ENCODE data around the gene ARHGAP15. TPM values are rescaled to one million over a fixed set of nuclear protein-coding genes. Genes with fewer than 3 reads are reported as not detected.

Gene ARHGAP15
- polyA plus RNA-seq, 6 donors from 2014 or later, result 183 to 264 (median 210) TPM

DNA sequence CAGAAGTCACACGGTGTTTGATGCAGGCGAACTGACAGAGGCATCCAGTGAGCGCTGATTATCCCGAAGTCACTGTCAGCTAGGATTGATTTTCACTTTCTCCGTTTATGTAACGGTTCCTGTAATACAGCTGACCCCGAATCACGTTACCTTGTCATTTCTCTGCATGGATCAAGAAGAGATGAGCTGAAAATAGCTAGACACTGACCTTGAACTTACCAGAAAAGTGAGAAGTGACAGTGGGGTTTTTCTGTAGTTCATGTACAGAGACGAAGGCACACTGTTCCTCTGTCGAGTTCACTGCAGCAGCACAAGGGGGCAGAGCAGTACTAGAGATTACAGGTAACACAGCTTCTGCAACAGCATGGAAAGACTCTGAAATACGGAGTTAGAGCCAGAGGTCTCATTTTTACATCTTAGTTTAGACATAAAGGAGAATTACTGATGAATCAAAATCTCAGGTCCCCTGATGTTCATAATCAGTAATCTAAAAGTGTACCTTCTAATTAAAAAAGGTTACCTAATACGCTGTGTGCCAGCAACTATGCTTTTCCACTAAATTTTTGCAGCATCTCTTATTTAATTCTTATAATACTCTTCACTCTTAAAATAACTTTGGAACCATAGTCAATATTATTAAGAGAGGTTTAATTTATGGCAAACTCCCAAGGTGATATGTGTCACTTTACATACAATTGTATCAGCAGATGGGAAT is 33.1 kb downstream of the ARHGAP15 start:
- no peaks in the 10 kb centered on the region for H3K9me3 Mint-ChIP-seq

DNA sequence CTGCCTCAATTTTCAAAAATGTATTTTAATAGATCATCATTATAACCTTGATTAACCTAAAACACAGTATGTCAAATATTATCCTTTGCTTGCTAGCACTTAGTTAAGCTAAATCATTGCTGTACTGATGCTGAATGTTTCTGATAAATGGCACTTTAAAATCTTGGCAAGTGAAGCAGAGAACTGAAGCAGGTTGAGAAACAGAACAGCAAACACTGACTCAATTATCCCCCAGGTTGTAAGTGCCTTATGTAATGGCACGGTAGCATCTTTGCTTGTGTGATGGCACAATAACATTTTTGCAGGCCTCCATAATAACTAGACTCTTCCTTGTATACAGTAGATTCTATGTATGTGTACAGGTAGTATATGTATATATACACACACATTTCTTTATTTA is 33.8 kb downstream of the ARHGAP15 start:
- peak overlapping the region in 1 of 6 donors; percentile 2 for H3K27ac Mint-ChIP-seq

More for the DNA sequence above, 33.1 kb downstream of the ARHGAP15 start:
- peaks cover 42 to 79% (median 73%) of the 10 kb centered on the region in 3 donors for H3K4me1 Mint-ChIP-seq
- peaks cover 13 to 16% of the 10 kb centered on the region in 2 donors for H3K36me3 Mint-ChIP-seq
- H3K27me3 Mint-ChIP-seq, result no peaks in the 10 kb centered on the region
- ATAC-seq (ENCODE audit: low read depth in 2 of 2), result peak; percentile 87 to 95
- H3K4me3 Mint-ChIP-seq, result peak overlapping the region in 2 of 8 donors; percentile 4 to 12
- peak; percentile 47 for DNase-seq
- peak overlapping the region in 5 of 6 donors; percentile 0 to 87 (median 67) for H3K27ac Mint-ChIP-seq

GRCh38 chr2:143163499-143163898 is 34.3 kb downstream of the ARHGAP15 start:
- Mint-ChIP-seq H3K4me3 (no peak overlapping the region), H3K9me3 (no peaks in the 10 kb centered on the region), H3K27me3 (no peaks in the 10 kb centered on the region)

More for the DNA sequence above, 33.8 kb downstream of the ARHGAP15 start:
- Mint-ChIP-seq H3K4me3 (no peak overlapping the region), H3K4me1 (peaks cover 41 to 76% (median 71%) of the 10 kb centered on the region in 3 donors), H3K36me3 (peaks cover 16% of the 10 kb centered on the region in 2 donors), H3K27me3 (no peaks in the 10 kb centered on the region), H3K9me3 (no peaks in the 10 kb centered on the region)
- no peak for DNase-seq
- ATAC-seq (ENCODE audit: low read depth in 2 of 2), result no peak

DNA sequence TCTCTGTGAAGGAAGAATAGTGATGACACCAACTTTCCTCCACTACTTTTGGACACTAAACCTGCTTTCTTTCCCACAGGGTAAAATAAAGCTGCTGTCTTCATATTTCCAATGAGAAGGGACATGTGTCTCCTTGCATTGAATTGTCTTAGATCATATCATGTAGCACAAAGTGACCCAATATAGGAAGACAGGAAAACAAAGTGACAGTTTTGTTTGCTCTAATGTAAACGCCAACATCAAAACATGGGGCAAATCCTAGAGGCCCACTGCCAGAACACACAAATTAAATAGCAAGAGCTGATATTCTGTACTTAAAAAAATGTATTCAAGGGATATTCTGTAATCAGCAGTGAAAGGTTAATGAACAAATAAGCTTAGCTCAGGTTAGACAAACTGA is 36.1 kb downstream of the ARHGAP15 start:
- ATAC-seq (ENCODE audit: low read depth in 2 of 2), result no peak
- no peak for DNase-seq
- Mint-ChIP-seq H3K27me3 (no peaks in the 10 kb centered on the region), H3K36me3 (peaks cover 16% of the 10 kb centered on the region in 2 donors), H3K27ac (peak overlapping the region in 4 of 6 donors; percentile 9 to 73 (median 32)), H3K9me3 (no peaks in the 10 kb centered on the region), H3K4me1 (peaks cover 33 to 71% (median 66%) of the 10 kb centered on the region in 3 donors), H3K4me3 (no peak overlapping the region)

More at GRCh38 chr2:143163499-143163898, 34.3 kb downstream of the ARHGAP15 start:
- peaks cover 38 to 76% (median 66%) of the 10 kb centered on the region in 3 donors for H3K4me1 Mint-ChIP-seq
- no peak for DNase-seq
- H3K27ac Mint-ChIP-seq, result peak overlapping the region in 4 of 6 donors; percentile 5 to 72 (median 36)
- ATAC-seq (ENCODE audit: low read depth in 2 of 2), result no peak
- peaks cover 16% of the 10 kb centered on the region in 2 donors for H3K36me3 Mint-ChIP-seq

- Mint-ChIP-seq H3K9me3 (no peaks in the 10 kb centered on the region), H3K4me3 (no peak overlapping the region), H3K27me3 (no peaks in the 10 kb centered on the region), H3K27ac (no peak overlapping the region), H3K4me1 (peaks cover 32 to 66% (median 62%) of the 10 kb centered on the region in 3 donors), H3K36me3 (peaks cover 17 to 20% of the 10 kb centered on the region in 2 donors)
- DNase-seq, result no peak
- ATAC-seq (ENCODE audit: low read depth in 2 of 2), result no peak
These were observed 39.9 kb downstream of the ARHGAP15 start for GRCh38 chr2:143169105-143169504.

- Mint-ChIP-seq H3K9me3 (no peaks in the 10 kb centered on the region), H3K27ac (peak overlapping the region; percentile 0 to 73 (median 22)), H3K27me3 (no peaks in the 10 kb centered on the region), H3K4me1 (peaks cover 41 to 68% (median 60%) of the 10 kb centered on the region in 3 donors), H3K4me3 (no peak overlapping the region), H3K36me3 (peaks cover 10 to 12% of the 10 kb centered on the region in 2 donors)
- DNase-seq (no peak), ATAC-seq (ENCODE audit: low read depth in 2 of 2) (no peak)
These were observed 42.6 kb downstream of the ARHGAP15 start for GRCh38 chr2:143171817-143172216.

DNA sequence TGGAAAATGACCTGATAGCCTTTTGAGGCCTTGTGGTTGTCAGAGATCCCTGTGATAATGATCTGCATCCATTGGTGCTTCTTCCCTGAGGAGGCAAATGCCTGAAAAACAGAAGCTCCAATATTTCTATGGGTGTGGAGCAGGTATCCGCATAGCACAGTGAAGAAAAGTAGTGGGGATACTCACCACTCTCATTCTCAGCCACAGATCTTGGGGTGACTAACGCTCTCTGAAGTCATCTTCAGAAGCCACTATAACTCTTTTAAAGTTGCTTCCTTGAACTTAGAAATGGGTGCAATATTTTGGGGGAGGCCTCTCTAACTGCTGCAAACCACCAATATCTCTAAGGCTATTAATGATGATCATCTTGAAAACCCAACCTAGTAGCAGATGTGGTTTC is 46.2 kb downstream of the ARHGAP15 start:
- H3K36me3 Mint-ChIP-seq, result peaks cover 10% of the 10 kb centered on the region in 2 donors
- H3K4me3 Mint-ChIP-seq, result peak overlapping the region in 1 of 8 donors; percentile 8
- DNase-seq (no peak), ATAC-seq (ENCODE audit: low read depth in 2 of 2) (no peak)
- no peaks in the 10 kb centered on the region for H3K27me3 Mint-ChIP-seq
- peaks cover 0 to 3% (median 0%) of the 10 kb centered on the region in 7 donors for H3K9me3 Mint-ChIP-seq
- peaks cover 39 to 64% (median 60%) of the 10 kb centered on the region in 3 donors for H3K4me1 Mint-ChIP-seq
- H3K27ac Mint-ChIP-seq, result peak overlapping the region; percentile 18 to 93 (median 88)

DNA sequence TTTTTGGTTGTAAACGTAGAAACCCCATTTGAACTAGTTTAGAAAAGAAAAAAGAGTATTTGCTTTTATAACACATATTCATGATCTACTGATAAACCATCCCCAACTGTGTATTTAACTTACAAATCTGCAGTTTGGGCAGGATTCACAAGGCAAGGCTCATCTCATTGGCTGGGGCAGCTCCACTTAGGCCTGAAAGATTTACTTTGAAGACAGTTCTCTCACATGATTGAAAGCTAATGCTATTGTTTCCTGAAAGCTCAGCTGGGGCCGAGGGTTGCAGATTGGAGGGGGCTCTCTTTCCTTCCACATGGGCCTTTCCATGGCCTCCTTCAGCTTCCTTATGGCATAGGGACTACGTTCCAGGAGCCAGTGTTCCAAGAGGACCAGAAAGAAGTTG is 47.4 kb downstream of the ARHGAP15 start:
- ATAC-seq (ENCODE audit: low read depth in 2 of 2) (peak in 1 of 2 donors; percentile 23), DNase-seq (no peak)
- H3K4me3 Mint-ChIP-seq, result peak overlapping the region in 7 of 8 donors; percentile 3 to 93 (median 81)
- H3K4me1 Mint-ChIP-seq, result peaks cover 33 to 54% (median 52%) of the 10 kb centered on the region in 3 donors
- H3K36me3 Mint-ChIP-seq, result peaks cover 10 to 13% of the 10 kb centered on the region in 2 donors
- peaks cover 0 to 9% (median 0%) of the 10 kb centered on the region in 7 donors for H3K9me3 Mint-ChIP-seq
- peak overlapping the region; percentile 47 to 98 (median 96) for H3K27ac Mint-ChIP-seq
- no peaks in the 10 kb centered on the region for H3K27me3 Mint-ChIP-seq

DNA sequence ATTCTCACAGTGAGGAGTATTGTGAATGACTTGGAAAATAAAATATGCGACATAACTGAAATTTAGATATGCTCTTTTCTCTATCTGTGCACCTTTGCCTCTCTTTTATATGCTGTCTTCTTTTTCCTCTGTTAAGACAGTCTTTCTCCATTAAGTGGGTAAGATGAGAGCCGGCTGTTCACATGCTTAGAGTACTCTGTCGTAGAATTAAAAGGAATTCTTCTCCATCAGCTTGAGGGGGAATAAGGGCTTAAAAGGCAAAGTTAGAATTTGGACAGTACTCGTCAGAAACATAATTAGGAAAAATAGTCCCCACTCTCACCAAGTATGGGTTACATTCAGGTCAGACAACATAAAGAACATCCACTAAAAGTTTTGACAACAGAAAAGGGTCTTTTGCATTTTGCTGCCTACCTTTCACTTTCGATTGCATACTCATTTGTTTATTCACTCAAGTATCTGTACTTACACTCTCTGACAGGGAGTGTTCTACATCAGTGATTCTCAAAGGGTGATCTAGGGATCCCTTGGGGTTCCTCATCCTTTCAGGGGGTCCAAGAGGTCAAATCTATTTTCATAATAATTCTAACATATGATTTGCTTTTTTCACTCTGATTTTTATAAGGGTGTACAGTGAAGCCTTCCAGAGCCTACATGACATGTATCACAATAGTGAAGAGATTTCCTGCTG is 48.0 kb downstream of the ARHGAP15 start:
- DNase-seq, result peak; percentile 57

DNA sequence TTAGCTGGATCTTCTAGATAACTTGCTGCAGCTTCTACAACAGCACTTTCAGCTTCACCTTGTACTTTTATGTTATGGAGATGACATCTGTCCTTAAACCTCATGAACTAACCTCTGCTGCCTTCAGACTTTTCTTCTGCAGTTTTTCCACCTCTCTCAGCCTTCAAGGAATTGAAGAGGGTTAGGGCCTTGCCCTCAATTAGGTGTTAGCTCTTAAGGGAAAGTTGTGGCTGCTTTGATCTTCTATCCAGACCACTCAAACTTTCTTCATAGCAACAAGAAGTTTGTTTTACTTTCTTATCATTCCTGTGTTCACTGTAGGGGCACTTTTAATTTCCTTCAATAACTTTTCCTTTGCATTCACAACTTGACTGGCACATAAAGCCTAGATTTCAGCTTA is 52.3 kb downstream of the ARHGAP15 start:
- peak overlapping the region in 1 of 8 donors; percentile 1 for H3K4me3 Mint-ChIP-seq
- H3K9me3 Mint-ChIP-seq, result peaks cover 0 to 10% (median 0%) of the 10 kb centered on the region in 7 donors
- H3K27me3 Mint-ChIP-seq, result no peaks in the 10 kb centered on the region
- H3K36me3 Mint-ChIP-seq, result peaks cover 0 to 12% of the 10 kb centered on the region in 2 donors
- no peak overlapping the region for H3K27ac Mint-ChIP-seq
- ATAC-seq (ENCODE audit: low read depth in 2 of 2) (no peak), DNase-seq (no peak)
- H3K4me1 Mint-ChIP-seq, result peaks cover 43 to 70% (median 61%) of the 10 kb centered on the region in 3 donors

More for the DNA sequence above, 48.0 kb downstream of the ARHGAP15 start:
- Mint-ChIP-seq H3K36me3 (peaks cover 6 to 16% of the 10 kb centered on the region in 2 donors), H3K9me3 (peaks cover 0 to 10% (median 0%) of the 10 kb centered on the region in 7 donors), H3K4me1 (peaks cover 33 to 58% (median 52%) of the 10 kb centered on the region in 3 donors), H3K27ac (peak overlapping the region; percentile 92 to 98 (median 96)), H3K4me3 (peak overlapping the region; percentile 16 to 93 (median 80)), H3K27me3 (no peaks in the 10 kb centered on the region)
- ATAC-seq (ENCODE audit: low read depth in 2 of 2), result peak; percentile 96

DNA sequence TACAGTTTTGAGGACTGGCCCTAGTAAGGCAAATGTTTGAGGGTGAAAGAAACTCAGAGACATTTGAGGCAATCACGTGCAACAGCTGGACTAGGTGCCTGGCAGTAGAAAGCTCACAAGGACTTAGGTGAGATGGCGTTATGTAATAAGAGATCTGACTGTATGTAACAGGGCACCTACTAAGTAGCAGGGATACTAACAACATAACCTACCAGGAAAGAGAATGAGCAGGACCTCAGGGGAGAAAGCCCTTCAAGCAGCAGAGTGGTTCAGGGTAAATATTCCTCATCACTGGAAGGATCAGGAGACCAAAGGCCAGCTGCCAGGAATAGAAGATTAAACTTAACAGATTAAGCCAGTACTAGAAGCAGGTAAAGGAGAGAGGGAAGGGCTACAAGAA is 53.4 kb downstream of the ARHGAP15 start:
- H3K9me3 Mint-ChIP-seq, result peaks cover 0 to 10% (median 0%) of the 10 kb centered on the region in 7 donors
- peaks cover 0 to 12% of the 10 kb centered on the region in 2 donors for H3K36me3 Mint-ChIP-seq
- peak overlapping the region in 1 of 8 donors; percentile 0 for H3K4me3 Mint-ChIP-seq
- peaks cover 43 to 65% (median 60%) of the 10 kb centered on the region in 3 donors for H3K4me1 Mint-ChIP-seq
- ATAC-seq (ENCODE audit: low read depth in 2 of 2), result no peak
- DNase-seq, result no peak
- H3K27me3 Mint-ChIP-seq, result no peaks in the 10 kb centered on the region
- peak overlapping the region in 3 of 6 donors; percentile 61 to 78 (median 69) for H3K27ac Mint-ChIP-seq

DNA sequence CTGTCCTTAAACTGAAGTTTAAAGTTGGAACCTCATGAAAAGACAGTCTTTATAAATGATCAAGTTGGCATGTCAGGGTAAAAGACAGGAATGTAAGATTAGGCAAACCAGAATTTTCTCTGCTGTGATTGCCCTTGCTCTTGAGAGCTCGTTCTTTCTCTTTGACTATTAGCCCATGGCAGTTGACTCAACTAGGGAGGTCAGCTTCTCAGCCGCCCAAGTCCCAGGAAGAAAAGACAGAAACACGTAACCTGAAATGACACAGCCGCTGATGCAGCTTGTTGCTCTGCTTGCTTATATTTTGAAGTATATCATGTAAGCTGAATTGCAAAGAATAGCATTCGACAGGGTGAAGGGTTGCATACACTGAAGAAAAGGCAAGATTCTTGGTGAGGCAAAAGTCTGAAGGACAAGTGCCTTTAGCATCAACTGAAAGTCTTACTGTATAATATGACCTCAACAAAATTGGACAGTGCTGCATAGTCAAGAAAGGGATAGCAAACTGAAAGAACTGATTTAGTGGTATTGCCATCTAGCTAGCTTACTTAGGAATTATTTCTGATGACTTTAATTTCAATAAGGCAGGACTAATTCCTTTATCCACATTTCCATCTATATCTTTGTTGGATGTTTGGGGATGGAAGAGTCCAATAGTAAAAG is 54.7 kb downstream of the ARHGAP15 start:
- H3K4me1 Mint-ChIP-seq, result peaks cover 54 to 63% (median 56%) of the 10 kb centered on the region in 3 donors
- no peak for DNase-seq
- peaks cover 0 to 10% (median 0%) of the 10 kb centered on the region in 7 donors for H3K9me3 Mint-ChIP-seq
- ATAC-seq (ENCODE audit: low read depth in 2 of 2), result no peak
- H3K27me3 Mint-ChIP-seq, result no peaks in the 10 kb centered on the region
- H3K4me3 Mint-ChIP-seq, result no peak overlapping the region
- H3K36me3 Mint-ChIP-seq, result peaks cover 0 to 14% of the 10 kb centered on the region in 2 donors
- H3K27ac Mint-ChIP-seq, result peak overlapping the region in 2 of 6 donors; percentile 59 to 71

DNA sequence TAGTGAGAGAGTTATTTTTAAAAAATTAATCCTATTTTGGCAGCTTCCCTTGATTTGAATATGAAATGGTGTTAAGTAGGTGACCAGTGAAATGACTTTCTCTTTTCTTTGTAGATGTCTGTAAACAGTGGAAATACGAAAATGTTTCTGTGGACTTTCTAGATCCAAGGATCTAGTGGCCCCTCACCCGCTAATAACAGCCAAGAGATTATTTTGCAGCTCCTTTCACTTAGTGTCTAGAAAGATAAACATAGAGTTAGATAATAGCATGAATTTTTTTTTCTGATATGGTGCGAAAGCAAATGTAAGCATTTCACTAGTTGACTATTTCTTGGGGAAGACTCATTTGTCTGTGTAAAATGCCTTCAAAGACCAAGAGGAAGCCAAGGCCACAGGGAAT is 57.7 kb downstream of the ARHGAP15 start:
- DNase-seq, result no peak
- peak overlapping the region in 4 of 6 donors; percentile 10 to 51 (median 22) for H3K27ac Mint-ChIP-seq
- H3K4me3 Mint-ChIP-seq, result no peak overlapping the region
- H3K4me1 Mint-ChIP-seq, result peaks cover 46 to 58% (median 46%) of the 10 kb centered on the region in 3 donors
- peaks cover 0 to 12% of the 10 kb centered on the region in 2 donors for H3K36me3 Mint-ChIP-seq
- H3K27me3 Mint-ChIP-seq, result no peaks in the 10 kb centered on the region
- ATAC-seq (ENCODE audit: low read depth in 2 of 2), result no peak
- no peaks in the 10 kb centered on the region for H3K9me3 Mint-ChIP-seq
